Liver (tissue), 9 donors: ENCODE results near the gene ATP2B3. TPM values are rescaled to one million over a fixed set of nuclear protein-coding genes. Genes with fewer than 3 reads are reported as not detected.

Experiments
- DNase-seq: peaks from one replicate; pipeline ENCODE4 v3.0.0-alpha.2; 2017; ENCODE audit warnings: low spot score
- H3K27ac ChIP-seq, 2 donors: one replicate each; pipeline ENCODE4 v1.7.0; 2013; ENCODE audit warnings: inconsistent platforms in 2 of 2, low read length in 2 of 2, control low read depth in 1 of 2, low read depth in 1 of 2, mild to moderate bottlenecking in 1 of 2
- H3K27me3 ChIP-seq, 4 donors: one replicate each; pipeline versions ENCODE4 v1.6.1 to v1.7.0; 2013; ENCODE audit warnings: low read length in 3 of 4, inconsistent platforms in 1 of 4, mild to moderate bottlenecking in 1 of 4, moderate library complexity in 1 of 4; ENCODE audit not compliant: control insufficient read depth in 4 of 4, insufficient read depth in 4 of 4
- H3K36me3 ChIP-seq, 4 donors: one replicate each; pipeline versions ENCODE4 v1.6.1 to v1.7.0; 2013; ENCODE audit warnings: low read length in 3 of 4, mild to moderate bottlenecking in 3 of 4, low read depth in 1 of 4, moderate library complexity in 1 of 4; ENCODE audit not compliant: control insufficient read depth in 4 of 4, insufficient read depth in 3 of 4
- H3K4me1 ChIP-seq, 4 donors: one replicate each; pipeline versions ENCODE4 v1.6.1 to v1.7.0; 2013; ENCODE audit warnings: low read length in 3 of 4, mild to moderate bottlenecking in 3 of 4, moderate library complexity in 1 of 4; ENCODE audit not compliant: control insufficient read depth in 4 of 4, insufficient read depth in 4 of 4
- H3K4me3 ChIP-seq, 3 donors: one replicate each; pipeline versions ENCODE4 v1.6.1 to v1.7.0; 2013; ENCODE audit warnings: low read length in 3 of 3, control low read depth in 1 of 3, low read depth in 1 of 3, mild to moderate bottlenecking in 1 of 3
- H3K9ac ChIP-seq, 2 donors: one replicate each; pipeline ENCODE4 v1.7.0; 2013; ENCODE audit warnings: low read length in 2 of 2, mild to moderate bottlenecking in 2 of 2, moderate library complexity in 2 of 2, control low read depth in 1 of 2, low read depth in 1 of 2
- H3K9me3 ChIP-seq, 4 donors: one replicate each; pipeline versions ENCODE4 v1.6.1 to v1.7.0; 2013; ENCODE audit warnings: low read length in 3 of 4; ENCODE audit not compliant: control insufficient read depth in 4 of 4
- CTCF ChIP-seq: fragments of 150-350 bp; IDR thresholded peaks from 2 replicates; pipeline ENCODE4 v1.5.1; 2017; ENCODE audit warnings: improper control_type of control experiment, low read depth, low read length; ENCODE audit not compliant: missing input control
- FOXA2 ChIP-seq: IDR thresholded peaks from 2 replicates; pipeline ENCODE4 v1.6.1; 2016; ENCODE audit warnings: antibody characterized with exemption
- GABPA ChIP-seq, 2 donors: IDR thresholded peaks in 1 of 2; conservative IDR thresholded peaks in 1 of 2; 2 replicates each; pipeline ENCODE4 v1.6.1; 2016; ENCODE audit warnings: antibody characterized with exemption in 2 of 2, mild to moderate bottlenecking in 1 of 2, moderate library complexity in 1 of 2
- HNF4A ChIP-seq, 2 donors: conservative IDR thresholded peaks; 2 replicates each; pipeline ENCODE4 v1.6.1; 2016; ENCODE audit warnings: antibody characterized with exemption in 2 of 2, mild to moderate bottlenecking in 2 of 2
- JUND ChIP-seq, 2 donors: IDR thresholded peaks; 2 replicates each; pipeline ENCODE4 v1.6.1; 2016; ENCODE audit warnings: antibody characterized with exemption in 2 of 2
- NR2F2 ChIP-seq: IDR thresholded peaks from 2 replicates; pipeline ENCODE4 v1.6.1; 2016; ENCODE audit warnings: antibody characterized with exemption
- RAD21 ChIP-seq, 2 donors: IDR thresholded peaks; 2 replicates each; pipeline ENCODE4 v1.6.1; 2016; ENCODE audit warnings: antibody characterized with exemption in 2 of 2, mild to moderate bottlenecking in 2 of 2
- REST ChIP-seq: IDR thresholded peaks from 2 replicates; pipeline ENCODE4 v1.6.1; 2016; ENCODE audit warnings: antibody characterized with exemption, mild to moderate bottlenecking
- RXRA ChIP-seq, 2 donors: IDR thresholded peaks; 2 replicates each; pipeline ENCODE4 v1.6.1; 2017 to 2018; ENCODE audit warnings: antibody characterized with exemption in 2 of 2, mild to moderate bottlenecking in 1 of 2
- SP1 ChIP-seq: IDR thresholded peaks from 2 replicates; pipeline ENCODE4 v1.6.1; 2018; ENCODE audit warnings: antibody characterized with exemption, mild to moderate bottlenecking
- YY1 ChIP-seq: IDR thresholded peaks from 2 replicates; pipeline ENCODE4 v1.6.1; 2016; ENCODE audit warnings: antibody characterized with exemption, mild to moderate bottlenecking
- ZBTB33 ChIP-seq: IDR thresholded peaks from 2 replicates; pipeline ENCODE4 v1.6.1; 2016; ENCODE audit warnings: antibody characterized with exemption
- WGBS: extraction: QIAGEN DNeasy Blood & Tissue Kit; methylation state at CpG from one replicate; pipeline ENCODE4 v1.1.7; 2013; 5-methylcytosine and 5-hydroxymethylcytosine counted together
- polyA plus RNA-seq, 2 donors: library from polyadenylated mRNA; stranded (reverse) in 1 of 2; unstranded in 1 of 2; fragments of 200-250 nt in 1 of 2; fragments of >200 nt in 1 of 2; fragmentation: Nextera tagmentation in 1 of 2; extraction: Ambion mirVana in 1 of 2; gene quantifications; one replicate each; pipeline versions ENCODE4 v1.2.1 to v1.2.3, GENCODE V29; 2013 to 2015
- total RNA-seq, 2 donors: library from RNA; depleted of rRNA; stranded (reverse); fragments of >200 nt; gene quantifications; one replicate each; pipeline ENCODE4 v1.2.3, GENCODE V29; 2014
- donor health status: healthy.
- donor health status: healthy.
- donor health status: healthy.
- donor health status: healthy.
- donor health status: healthy.

Gene ATP2B3
- total and polyA plus RNA-seq, 4 donors: not detected

GRCh38 chrX:153609917-153610835 is 92.7 kb downstream of the ATP2B3 start:
- WGBS: 2% methylated on average over 63 of the region's 63 CpGs
- Histone ChIP-seq H3K9me3 (peaks cover 0 to 4% (median 0%) of the 10 kb centered on the region in 4 donors), H3K36me3 (no peaks in the 10 kb centered on the region), H3K27me3 (no peaks in the 10 kb centered on the region), H3K4me1 (peaks cover 4 to 11% (median 7%) of the 10 kb centered on the region in 4 donors), H3K27ac (peak overlapping the region; percentile 3 to 55), H3K4me3 (peak overlapping the region in 1 of 3 donors; percentile 38), H3K9ac (no peak overlapping the region)
- DNase-seq: peak; percentile 75
- TF ChIP-seq YY1 (peak; percentile 84), GABPA (IDR thresholded peaks at IDR 0.05 in 1 of 2, conservative IDR thresholded peaks at IDR 0.05 in 1 of 2) (no peak), SP1 (no peak), JUND (IDR thresholded peaks at IDR 0.05) (no peak), RAD21 (IDR thresholded peaks at IDR 0.05) (peak; percentile 69 to 79), REST (peak; percentile 16), CTCF (peak; percentile 62), ZBTB33 (no peak), RXRA (IDR thresholded peaks at IDR 0.05) (peak in 1 of 2 donors; percentile 16), HNF4A (conservative IDR thresholded peaks at IDR 0.05) (peak in 1 of 2 donors; percentile 28), NR2F2 (no peak)

GRCh38 chrX:153610836-153611213 is 93.4 kb downstream of the ATP2B3 start:
- no peaks in the 10 kb centered on the region for H3K27me3 ChIP-seq
- H3K27ac ChIP-seq: peak overlapping the region; percentile 3 to 55
- peaks cover 4 to 11% (median 7%) of the 10 kb centered on the region in 4 donors for H3K4me1 ChIP-seq
- TF ChIP-seq REST (no peak), FOXA2 (no peak)
- H3K36me3 ChIP-seq: no peaks in the 10 kb centered on the region
- H3K9ac ChIP-seq: no peak overlapping the region
- DNase-seq: no peak
- H3K9me3 ChIP-seq: peaks cover 0 to 4% (median 0%) of the 10 kb centered on the region in 4 donors
- 54% methylated on average over 9 of the region's 9 CpGs for WGBS
- peak overlapping the region in 1 of 3 donors; percentile 38 for H3K4me3 ChIP-seq
